ENCODE data around the gene SLX4IP. TPM values are rescaled to one million over a fixed set of nuclear protein-coding genes. Genes with fewer than 3 reads are reported as not detected.

SLX4IP gene
- total RNA-seq, 1 experiment from 2014 or later, result 6.4 TPM

- no peak for TF ChIP-seq EZH2phosphoT487 (IDR thresholded peaks at IDR 0.05; ENCODE audit: borderline replicate concordance, low read length)
- no peak for TF ChIP-seq EZH2 (IDR thresholded peaks at IDR 0.05; ENCODE audit: low read length, unreplicated experiment)
- TF ChIP-seq CTCF (conservative IDR thresholded peaks at IDR 0.05; ENCODE audit: low read depth, low read length), result no peak
- ChIA-PET CTCF (interaction anchor here (1.2 kb wide), 1 partner anchor 51 kb away, joined by 3 read pairs; no protein-coding TSS in a partner anchor), POLR2A (ENCODE audit: unreplicated experiment) (interaction anchor here (0.6 kb wide), 1 partner anchor 9 kb away, joined by 3 read pairs; no protein-coding TSS in a partner anchor)
- peak overlapping the region; percentile 86 for H3K9ac ChIP-seq (ENCODE audit: low read length)
- 0 out of 2 replicates have a peak, but pooled peaks cover 7% of the 10 kb centered on the region for H3K79me2 ChIP-seq (ENCODE audit: low read length)
- H2AFZ ChIP-seq (ENCODE audit: low read length), result no peak overlapping the region
- intact Hi-C loops (cut with micrococcal nuclease), result no loop called here
- peak overlapping the region; percentile 97 for H3K27ac ChIP-seq (ENCODE audit: low read length)
- H3K9me2 ChIP-seq (replicated peaks; ENCODE audit: low read length), result no peaks in the 10 kb centered on the region
- H3K36me3 ChIP-seq (ENCODE audit: low read depth, low read length), result peaks cover 16% of the 10 kb centered on the region
- H4K20me1 ChIP-seq (ENCODE audit: low read length), result no peaks in the 10 kb centered on the region
- DNase-seq, result no peak
- no peak for ATAC-seq
- peak overlapping the region; percentile 75 for H3K4me2 ChIP-seq (ENCODE audit: low read length)
- no TSS peak for BruUV-seq (replicated peaks)
- no peak overlapping the region; the same call in 1 of the 2 replicates for H3K4me3 ChIP-seq (ENCODE audit: low read length)
- no peaks in the 10 kb centered on the region for H3K27me3 ChIP-seq (ENCODE audit: low read length)
- no peaks in the 10 kb centered on the region for H3K9me3 ChIP-seq (ENCODE audit: low read length)
- peaks cover 39% of the 10 kb centered on the region for H3K4me1 ChIP-seq (ENCODE audit: insufficient read depth, low read length)
- H3F3A ChIP-seq (ENCODE audit: low read length, unreplicated experiment), result peaks cover 4% of the 10 kb centered on the region
Measured at GRCh38 chr20:10605547-10606195, 170.6 kb downstream of the SLX4IP start.

GRCh38 chr20:10609276-10609675, 174.2 kb downstream of the SLX4IP start:
- H3K4me2 ChIP-seq (ENCODE audit: low read length), result no peak overlapping the region

More at GRCh38 chr20:10609276-10609675, 174.2 kb downstream of the SLX4IP start:
- Histone ChIP-seq H3K27ac (ENCODE audit: low read length) (0 out of 2 replicates have a peak overlapping the region, but pooled peaks have one; percentile 3), H3K9me3 (ENCODE audit: low read length) (no peaks in the 10 kb centered on the region), H3K4me3 (ENCODE audit: low read length) (no peak overlapping the region), H3K9me2 (replicated peaks; ENCODE audit: low read length) (no peaks in the 10 kb centered on the region), H3K9ac (ENCODE audit: low read length) (no peak overlapping the region), H2AFZ (ENCODE audit: low read length) (no peak overlapping the region), H3K79me2 (ENCODE audit: low read length) (0 out of 2 replicates have a peak, but pooled peaks cover 6% of the 10 kb centered on the region), H3K36me3 (ENCODE audit: low read depth, low read length) (no peaks in the 10 kb centered on the region), H3K27me3 (ENCODE audit: low read length) (no peaks in the 10 kb centered on the region), H3F3A (ENCODE audit: low read length, unreplicated experiment) (peaks cover 4% of the 10 kb centered on the region), H3K4me1 (ENCODE audit: insufficient read depth, low read length) (peaks cover 28% of the 10 kb centered on the region), H4K20me1 (ENCODE audit: low read length) (no peaks in the 10 kb centered on the region)
- no TSS peak for BruUV-seq (replicated peaks)
- ChIA-PET POLR2A (ENCODE audit: unreplicated experiment) (interaction anchor here (0.7 kb wide), 1 partner anchor 857 kb away, joined by 4 read pairs; no protein-coding TSS in a partner anchor), CTCF (no interaction called here)
- no peak for DNase-seq
- TF ChIP-seq EZH2phosphoT487 (IDR thresholded peaks at IDR 0.05; ENCODE audit: borderline replicate concordance, low read length) (no peak), CTCF (conservative IDR thresholded peaks at IDR 0.05; ENCODE audit: low read depth, low read length) (no peak), EZH2 (IDR thresholded peaks at IDR 0.05; ENCODE audit: low read length, unreplicated experiment) (no peak)
- intact Hi-C loops (cut with micrococcal nuclease), result no loop called here
- ATAC-seq, result no peak

Measured in PC-3 (cell line).